Endothelial cell (in vitro differentiated cells): ENCODE measurements around the gene PLXDC1. TPM values are rescaled to one million over a fixed set of nuclear protein-coding genes. Genes with fewer than 3 reads are reported as not detected.
"Not testable (repeated sequence)": the region's sequence is repeated elsewhere in the genome, so short reads cannot be mapped to it uniquely, and the experiment has no call there.

Experiments
- DNase-seq: peaks from one replicate; pipeline ENCODE4 v3.0.0; 2021; ENCODE audit warnings: low spot score
- H3K27ac Mint-ChIP-seq: one replicate; pipeline ENCODE4 v1.8.0; 2021; ENCODE audit warnings: mixed read lengths, inconsistent platforms; ENCODE audit not compliant: unreplicated experiment
- H3K27me3 Mint-ChIP-seq: one replicate; pipeline ENCODE4 v1.8.0; 2021; ENCODE audit warnings: mild to moderate bottlenecking, moderate library complexity, mixed read lengths, inconsistent platforms; ENCODE audit not compliant: unreplicated experiment
- H3K36me3 Mint-ChIP-seq: one replicate; pipeline ENCODE4 v1.8.0; 2021; ENCODE audit warnings: mild to moderate bottlenecking, low read depth, mixed read lengths, inconsistent platforms; ENCODE audit not compliant: unreplicated experiment
- H3K4me1 Mint-ChIP-seq: one replicate; pipeline ENCODE4 v1.8.0; 2021; ENCODE audit warnings: mild to moderate bottlenecking, mixed read lengths, inconsistent platforms; ENCODE audit not compliant: unreplicated experiment
- H3K4me3 Mint-ChIP-seq: one replicate; pipeline ENCODE4 v1.8.0; 2021; ENCODE audit warnings: mild to moderate bottlenecking, mixed read lengths, inconsistent platforms; ENCODE audit not compliant: unreplicated experiment
- H3K9me3 Mint-ChIP-seq: one replicate; pipeline ENCODE4 v1.8.0; 2021; ENCODE audit warnings: mixed read lengths, inconsistent platforms; ENCODE audit not compliant: unreplicated experiment
- CTCF ChIP-seq: fragments of 200-600 bp; sonication (generic); IDR thresholded peaks from one replicate; pipeline ENCODE4 v1.5.0; 2021; ENCODE audit warnings: antibody characterized with exemption; ENCODE audit not compliant: unreplicated experiment
- total RNA-seq: library from RNA; stranded (reverse); fragmentation: NEBNext Ultra II Directional; extraction: Animal tissue kit (Norgen Biotek cat#: 25700); gene quantifications from one replicate; pipeline ENCODE4 v1.2.1, GENCODE V29; 2021; ENCODE audit not compliant: unreplicated experiment

The PLXDC1 gene
- total RNA-seq, 1 donor from 2014 or later, result 3.7 TPM

DNA sequence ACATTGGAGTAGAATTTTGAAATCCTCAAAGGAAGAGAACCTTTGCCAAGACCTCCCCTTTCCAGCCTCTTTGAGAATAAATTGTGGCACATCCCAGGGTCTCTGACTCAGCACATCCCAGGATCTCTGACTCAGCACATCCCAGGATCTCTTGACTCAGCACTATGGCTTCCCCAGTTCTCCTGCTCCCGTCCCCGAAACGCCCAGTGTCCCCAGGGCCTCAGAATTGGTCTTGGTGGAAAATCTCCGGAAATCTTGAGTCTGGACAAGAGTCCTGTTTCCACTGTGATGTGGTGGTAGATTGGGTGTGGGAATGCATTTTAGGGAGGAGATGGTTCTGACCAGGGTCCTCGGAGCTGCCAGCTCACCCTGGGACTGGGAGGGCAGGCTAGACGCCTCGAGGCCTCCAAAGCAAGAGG is 19.2 kb downstream of the PLXDC1 start:
- no peak for DNase-seq
- peaks cover 5% of the 10 kb centered on the region for H3K4me1 Mint-ChIP-seq

GRCh38 chr17:39131616-39132015 is 19.8 kb downstream of the PLXDC1 start:
- no peak for DNase-seq
- H3K4me3 Mint-ChIP-seq, result no peak overlapping the region
- peaks cover under 1% of the 10 kb centered on the region for H3K4me1 Mint-ChIP-seq
- TF ChIP-seq CTCF, result no peak
- H3K27ac Mint-ChIP-seq, result no peak overlapping the region
- H3K36me3 Mint-ChIP-seq, result no peaks in the 10 kb centered on the region
- no peaks in the 10 kb centered on the region for H3K9me3 Mint-ChIP-seq
- H3K27me3 Mint-ChIP-seq, result peaks cover 1% of the 10 kb centered on the region

More for the DNA sequence above, 19.2 kb downstream of the PLXDC1 start:
- Mint-ChIP-seq H3K9me3 (no peaks in the 10 kb centered on the region), H3K4me3 (no peak overlapping the region), H3K36me3 (no peaks in the 10 kb centered on the region), H3K27me3 (peaks cover 1% of the 10 kb centered on the region), H3K27ac (no peak overlapping the region)
- no peak for TF ChIP-seq CTCF

DNA sequence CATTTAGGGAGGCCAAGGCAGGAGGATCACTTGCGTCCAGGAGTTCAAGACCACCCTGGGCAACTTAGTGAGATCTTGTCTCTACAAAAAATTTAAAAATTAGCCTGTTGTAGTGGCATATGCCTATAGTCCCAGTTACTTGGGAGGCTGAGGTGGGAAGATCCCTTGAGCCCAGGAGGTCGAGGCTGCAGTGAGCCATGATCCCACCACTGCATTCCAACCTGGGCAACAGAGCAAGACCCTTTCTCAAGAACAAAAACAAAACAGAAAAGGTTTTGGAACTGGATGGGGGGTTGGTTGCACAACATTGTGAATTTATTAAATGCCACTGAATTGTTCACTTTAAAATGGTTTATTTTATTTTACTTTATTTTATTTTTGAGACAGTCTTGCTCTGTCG is 21.2 kb downstream of the PLXDC1 start:
- no peak overlapping the region for H3K27ac Mint-ChIP-seq
- no peaks in the 10 kb centered on the region for H3K9me3 Mint-ChIP-seq
- no peak for TF ChIP-seq CTCF

GRCh38 chr17:39129544-39129943 is 21.9 kb downstream of the PLXDC1 start:
- H3K27ac Mint-ChIP-seq, DNase-seq, H3K27me3 Mint-ChIP-seq, H3K4me1 Mint-ChIP-seq, H3K4me3 Mint-ChIP-seq, H3K9me3 Mint-ChIP-seq, H3K36me3 Mint-ChIP-seq: not testable (repeated sequence)

More for the DNA sequence above, 21.2 kb downstream of the PLXDC1 start:
- no peaks in the 10 kb centered on the region for H3K4me1 Mint-ChIP-seq
- H3K4me3 Mint-ChIP-seq, result no peak overlapping the region
- DNase-seq, result no peak
- H3K27me3 Mint-ChIP-seq, result peaks cover 1% of the 10 kb centered on the region
- no peaks in the 10 kb centered on the region for H3K36me3 Mint-ChIP-seq

DNA sequence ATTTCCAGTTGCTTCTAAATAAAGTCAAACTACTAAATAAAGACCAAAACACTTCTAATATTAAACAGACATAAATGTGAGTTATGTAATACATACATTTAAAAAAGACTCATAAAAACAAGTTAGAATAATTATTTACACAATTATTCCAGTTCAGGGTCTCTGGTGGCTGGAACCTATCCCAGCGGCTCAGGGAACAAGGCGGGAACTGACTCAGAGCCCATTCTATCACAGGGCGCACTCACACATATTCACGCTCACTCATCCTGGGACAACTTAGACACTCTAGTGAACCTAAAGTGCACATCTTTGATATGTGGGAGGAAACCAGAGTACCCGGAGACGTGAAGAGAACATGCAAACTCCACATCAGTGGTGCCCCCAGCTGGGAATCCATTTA is 25.0 kb downstream of the PLXDC1 start:
- Mint-ChIP-seq H3K36me3 (no peaks in the 10 kb centered on the region), H3K4me3 (no peak overlapping the region), H3K9me3 (no peaks in the 10 kb centered on the region), H3K4me1 (no peaks in the 10 kb centered on the region), H3K27ac (no peak overlapping the region), H3K27me3 (no peaks in the 10 kb centered on the region)
- DNase-seq, result no peak
- TF ChIP-seq CTCF, result no peak
